ENCODE measurements around the gene ACSM3. TPM values are rescaled to one million over a fixed set of nuclear protein-coding genes. Genes with fewer than 3 reads are reported as not detected.

The ACSM3 gene
- total and polyA plus RNA-seq, 9 of the 15 experiments (the other 6 are each of a cell fraction or from before 2014, with no cell fraction given), result 112 to 420 (median 182) TPM

GRCh38 chr16:20740007-20740883 lies 23.6 kb upstream of the ACSM3 start:
- no peak for FAIRE-seq
- Histone ChIP-seq H3K27me3 (ENCODE audit: control insufficient read depth in 2 of 2, insufficient read depth in 2 of 2, low read length in 2 of 2) (no peaks in the 10 kb centered on the region), H3K27ac (ENCODE audit: extremely low read depth, low read depth, low read length) (peak overlapping the region; percentile 76), H4K20me1 (replicated peaks; ENCODE audit: control insufficient read depth, insufficient read depth, low read length) (no peaks in the 10 kb centered on the region), H3K9me1 (ENCODE audit: control insufficient read depth, insufficient read depth, low read length) (no peaks in the 10 kb centered on the region), H3K4me2 (ENCODE audit: insufficient read depth, low read length) (peak overlapping the region; percentile 93), H3K9ac (ENCODE audit: insufficient read depth in 1 of 2, low read depth in 2 of 2, low read length in 2 of 2) (peak overlapping the region; percentile 87 to 99), H2AFZ (ENCODE audit: low read depth, low read length) (no peak overlapping the region), H3K36me3 (ENCODE audit: control insufficient read depth, insufficient read depth, low read length) (peaks cover 56% of the 10 kb centered on the region), H3K4me1 (replicated peaks in 1 of 2; ENCODE audit: control insufficient read depth in 2 of 2, insufficient read depth in 2 of 2, low read length in 2 of 2) (peaks cover 30 to 40% of the 10 kb centered on the region in 2 experiments), H3K4me3 (peak overlapping the region; percentile 96), H3K79me2 (ENCODE audit: control insufficient read depth, insufficient read depth, low read length) (peaks cover 49% of the 10 kb centered on the region), H3K9me3 (replicated peaks; ENCODE audit: control insufficient read depth, insufficient read depth, low read depth, low read length) (peaks cover 4% of the 10 kb centered on the region; the same call in 1 of the 2 replicates)
- no peak for ATAC-seq
- WGBS (ENCODE audit: insufficient coverage, low coverage, missing lambda C conversion rate), result 7% methylated on average over 11 of the region's 11 CpGs
- in situ Hi-C loops (cut with MboI) (no loop called here), intact Hi-C loops (cut with micrococcal nuclease) (loop anchor here (5.0 kb wide), 3 partner anchors 37 to 67 kb away; partner anchors contain the start of genes ERI2 and REXO5)
- DNase-seq (ENCODE audit: extremely low read depth in 1 of 4, low spot score in 3 of 4), result no peak
- ChIA-PET CTCF (ENCODE audit: low intra/inter-chr PET ratio) (interaction anchor here (1.0 kb wide), 1 partner anchor 34 kb away, joined by 3 read pairs; no protein-coding TSS in a partner anchor), POLR2A (interaction anchor here (0.7 to 1.6 kb wide), 4 partner anchors 9 to 408 kb away, joined by 3 to 5 read pairs (median 4); partner anchors contain the start of genes ERI2 and REXO5)
- BruUV-seq (replicated peaks), result no TSS peak
- TF ChIP-seq MLLT1 (IDR thresholded peaks at IDR 0.05), result 0 out of 4 replicates have a peak, but pooled peaks of 1 of the 2 experiments have one; percentile 16
- TF ChIP-seq HBP1 (CRISPR knock-in tag; IDR thresholded peaks at IDR 0.05), result peak; percentile 46; the same call in 1 of the 2 replicates
- TF ChIP-seq MNT (conservative IDR thresholded peaks at IDR 0.05), result 0 out of 4 replicates have a peak, but pooled peaks of 1 of the 2 experiments have one; percentile 18
- TF ChIP-seq ATF4 (CRISPR knock-in tag; IDR thresholded peaks at IDR 0.05), result no peak
- 0 out of 2 replicates have a peak, but pooled peaks have one; percentile 28 for TF ChIP-seq PHTF2 (CRISPR knock-in tag; IDR thresholded peaks at IDR 0.05)
- TF ChIP-seq ELF2 (CRISPR knock-in tag; IDR thresholded peaks at IDR 0.05), result peak; percentile 55; the same call in 1 of the 2 replicates
- TF ChIP-seq DEAF1 (CRISPR knock-in tag; IDR thresholded peaks at IDR 0.05), result 0 out of 2 replicates have a peak, but pooled peaks have one; percentile 26

All from K562 (cell line).